Testis (tissue), 2 donors: ENCODE results near the gene FOXL2NB.

Experiments used
- CTCF ChIP-seq, 3 experiments: fragments of 450-650 bp in 2 of 3; fragments of 200-600 bp in 1 of 3; sonication (generic) in 1 of 3; IDR thresholded peaks; one replicate each; pipeline ENCODE4 v1.5.1; 2016 to 2019; ENCODE audit warnings: antibody characterized with exemption in 3 of 3, mild to moderate bottlenecking in 2 of 3, moderate library complexity in 1 of 3
- POLR2A ChIP-seq: fragments of 450-650 bp; IDR thresholded peaks from one replicate; pipeline ENCODE4 v1.6.1; 2017; ENCODE audit warnings: antibody characterized with exemption, mild to moderate bottlenecking, moderate library complexity

DNA sequence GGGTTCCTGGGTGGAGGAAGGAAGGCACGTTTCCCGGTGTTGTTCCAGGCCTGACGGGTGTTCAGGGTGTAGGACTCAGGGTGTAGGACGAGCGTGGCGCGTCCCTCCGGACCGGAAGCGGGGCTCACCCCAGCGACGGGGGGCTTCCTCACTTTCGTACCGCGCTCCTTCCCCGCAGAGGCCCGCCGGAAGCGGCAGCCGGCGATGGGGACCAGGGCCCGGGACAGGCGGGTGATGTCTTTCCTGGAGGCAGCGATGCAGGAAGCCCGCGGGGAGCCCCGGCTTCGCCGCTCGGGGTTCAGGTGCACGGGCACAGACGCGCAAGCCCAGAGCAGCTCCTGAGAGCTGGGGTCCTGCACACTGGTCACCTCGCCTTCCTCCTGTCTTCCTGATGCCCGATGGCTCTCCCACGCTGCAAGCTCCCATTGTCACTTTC is 13.4 kb downstream of the FOXL2NB start:
- TF ChIP-seq CTCF (IDR thresholded peaks at IDR 0.05) (no peak), POLR2A (no peak)
